Stomach (tissue), 4 donors: Measurements from ENCODE around the gene DIDO1.

Experiments
- EP300 ChIP-seq: sonication (generic); formaldehyde crosslinking; IDR thresholded peaks from one replicate; pipeline ENCODE4 v1.6.1; 2017; ENCODE audit warnings: antibody characterized with exemption
- TF ChIP-seq, protein P1 (sequence below), 7 experiments: fragments of 450-650 bp in 4 of 7; fragments of 200-600 bp in 3 of 7; sonication (generic) in 3 of 7; IDR thresholded peaks; one replicate each; pipeline ENCODE4 v1.5.1; 2016 to 2019; ENCODE audit warnings: antibody characterized with exemption in 7 of 7, control low read depth in 2 of 7, mild to moderate bottlenecking in 1 of 7

- TF ChIP-seq, protein P1, sequence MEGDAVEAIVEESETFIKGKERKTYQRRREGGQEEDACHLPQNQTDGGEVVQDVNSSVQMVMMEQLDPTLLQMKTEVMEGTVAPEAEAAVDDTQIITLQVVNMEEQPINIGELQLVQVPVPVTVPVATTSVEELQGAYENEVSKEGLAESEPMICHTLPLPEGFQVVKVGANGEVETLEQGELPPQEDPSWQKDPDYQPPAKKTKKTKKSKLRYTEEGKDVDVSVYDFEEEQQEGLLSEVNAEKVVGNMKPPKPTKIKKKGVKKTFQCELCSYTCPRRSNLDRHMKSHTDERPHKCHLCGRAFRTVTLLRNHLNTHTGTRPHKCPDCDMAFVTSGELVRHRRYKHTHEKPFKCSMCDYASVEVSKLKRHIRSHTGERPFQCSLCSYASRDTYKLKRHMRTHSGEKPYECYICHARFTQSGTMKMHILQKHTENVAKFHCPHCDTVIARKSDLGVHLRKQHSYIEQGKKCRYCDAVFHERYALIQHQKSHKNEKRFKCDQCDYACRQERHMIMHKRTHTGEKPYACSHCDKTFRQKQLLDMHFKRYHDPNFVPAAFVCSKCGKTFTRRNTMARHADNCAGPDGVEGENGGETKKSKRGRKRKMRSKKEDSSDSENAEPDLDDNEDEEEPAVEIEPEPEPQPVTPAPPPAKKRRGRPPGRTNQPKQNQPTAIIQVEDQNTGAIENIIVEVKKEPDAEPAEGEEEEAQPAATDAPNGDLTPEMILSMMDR (IDR thresholded peaks at IDR 0.05): no peak
- TF ChIP-seq EP300: no peak
Observed at GRCh38 chr20:62894261-62894660, 32.0 kb downstream of the DIDO1 start.
